Neural progenitor cell (in vitro differentiated cells): ENCODE data around the gene SHC2.

Source experiments
- CTCF ChIP-seq: fragments of 200-600 bp; sonication (generic); IDR thresholded peaks from 2 replicates; pipeline ENCODE4 v1.5.1; 2017; ENCODE audit warnings: antibody characterized with exemption, mild to moderate bottlenecking
- EZH2 ChIP-seq: fragments of 200-600 bp; sonication (generic); IDR thresholded peaks from 2 replicates; pipeline ENCODE4 v1.6.1; 2017; ENCODE audit warnings: antibody characterized with exemption, mild to moderate bottlenecking, moderate library complexity

DNA sequence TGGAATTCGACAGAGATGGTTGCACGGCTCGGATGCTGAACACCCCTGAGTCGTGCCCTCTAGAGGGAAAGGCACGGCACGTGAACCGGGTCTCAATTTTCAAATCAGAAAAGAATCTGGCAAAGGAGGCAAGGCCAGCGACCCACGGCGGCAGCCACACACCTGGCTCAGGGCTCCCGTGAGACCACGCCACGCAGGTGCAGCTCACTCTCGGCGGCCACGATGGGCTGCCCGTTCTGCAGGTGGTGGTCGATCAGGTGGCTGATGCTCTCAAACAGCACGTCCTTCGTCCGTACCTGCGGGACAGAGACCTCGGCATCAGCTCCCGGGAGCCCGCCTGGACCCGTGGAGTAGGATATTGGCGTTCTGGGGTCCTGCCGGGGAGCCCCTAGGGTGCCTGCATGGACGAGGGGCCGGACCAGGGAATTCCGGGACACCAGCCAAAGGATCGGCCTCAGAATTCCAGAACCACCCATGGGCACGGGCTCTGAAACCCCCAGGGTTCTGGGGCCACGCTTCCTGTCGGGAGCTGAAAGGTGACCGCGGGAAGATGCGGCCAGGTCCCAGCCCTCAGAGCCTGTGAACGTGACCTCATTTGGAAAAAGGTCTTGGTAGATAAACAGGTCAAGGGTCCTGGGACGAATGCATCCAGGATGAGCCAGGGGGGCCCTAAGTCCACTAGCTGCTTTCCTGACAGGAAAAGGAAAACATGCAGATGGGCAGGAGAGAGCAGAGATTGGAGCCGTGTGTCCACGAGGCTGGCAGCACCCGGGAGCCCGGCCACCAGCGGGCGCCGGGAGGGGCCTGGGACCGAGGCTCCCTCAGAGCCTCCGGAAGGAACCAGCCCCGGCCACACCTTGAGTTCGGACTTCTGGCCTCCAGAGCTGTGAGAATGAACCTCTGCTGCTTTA, 41.8 kb downstream of the SHC2 start:
- TF ChIP-seq CTCF: no peak
- no peak for TF ChIP-seq EZH2
